Measurements from ENCODE around the gene LRR1. TPM values are rescaled to one million over a fixed set of nuclear protein-coding genes. Genes with fewer than 3 reads are reported as not detected.
"Not testable (repeated sequence)": the region's sequence is repeated elsewhere in the genome, so short reads cannot be mapped to it uniquely, and the experiment has no call there.

The LRR1 gene
- total RNA-seq, 1 experiment from 2014 or later = 53.2 TPM

DNA sequence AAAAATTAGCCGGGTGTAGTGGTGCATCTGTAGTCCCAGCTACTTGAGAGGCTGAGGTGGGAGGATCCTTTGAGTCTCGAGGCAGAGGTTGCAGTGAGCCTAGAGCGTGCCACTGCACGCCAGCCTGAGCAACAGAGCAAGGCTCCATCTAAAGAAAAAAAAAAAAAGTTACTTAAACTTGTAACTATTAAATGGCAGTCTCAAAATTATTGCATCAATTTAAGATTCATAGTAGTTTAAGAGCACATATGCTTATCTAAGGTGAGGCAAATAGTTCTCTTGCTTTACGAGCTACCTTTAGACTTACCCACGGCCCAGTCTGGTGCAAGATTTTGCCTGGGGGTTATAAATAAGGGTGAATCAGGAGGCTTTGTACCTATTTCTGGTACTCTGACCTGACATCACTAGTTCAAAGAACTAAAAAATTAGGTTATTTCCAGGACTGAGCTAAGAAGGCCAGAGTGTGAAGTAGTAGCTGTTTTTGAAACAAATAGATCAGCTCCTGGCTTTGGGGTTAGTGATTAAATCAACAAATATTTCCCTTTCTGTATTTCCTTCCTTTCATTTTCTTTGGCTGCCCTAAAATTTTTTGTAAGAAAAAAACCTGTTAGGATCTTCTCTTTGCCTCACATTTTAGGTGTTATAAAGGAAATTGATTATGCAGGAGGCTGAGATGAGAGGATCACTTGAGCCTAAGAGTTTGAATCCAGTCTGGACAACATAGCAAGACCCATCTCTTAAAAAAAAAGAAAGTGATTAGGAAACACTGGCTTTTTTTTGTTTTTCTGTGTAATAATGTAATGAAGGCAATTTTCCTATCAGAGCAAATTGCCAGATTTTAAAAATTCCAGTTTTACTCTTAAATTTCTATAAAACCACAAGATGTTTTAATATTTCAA, 25.4 kb downstream of the LRR1 start:
- no peak for DNase-seq (ENCODE audit: low spot score)

DNA sequence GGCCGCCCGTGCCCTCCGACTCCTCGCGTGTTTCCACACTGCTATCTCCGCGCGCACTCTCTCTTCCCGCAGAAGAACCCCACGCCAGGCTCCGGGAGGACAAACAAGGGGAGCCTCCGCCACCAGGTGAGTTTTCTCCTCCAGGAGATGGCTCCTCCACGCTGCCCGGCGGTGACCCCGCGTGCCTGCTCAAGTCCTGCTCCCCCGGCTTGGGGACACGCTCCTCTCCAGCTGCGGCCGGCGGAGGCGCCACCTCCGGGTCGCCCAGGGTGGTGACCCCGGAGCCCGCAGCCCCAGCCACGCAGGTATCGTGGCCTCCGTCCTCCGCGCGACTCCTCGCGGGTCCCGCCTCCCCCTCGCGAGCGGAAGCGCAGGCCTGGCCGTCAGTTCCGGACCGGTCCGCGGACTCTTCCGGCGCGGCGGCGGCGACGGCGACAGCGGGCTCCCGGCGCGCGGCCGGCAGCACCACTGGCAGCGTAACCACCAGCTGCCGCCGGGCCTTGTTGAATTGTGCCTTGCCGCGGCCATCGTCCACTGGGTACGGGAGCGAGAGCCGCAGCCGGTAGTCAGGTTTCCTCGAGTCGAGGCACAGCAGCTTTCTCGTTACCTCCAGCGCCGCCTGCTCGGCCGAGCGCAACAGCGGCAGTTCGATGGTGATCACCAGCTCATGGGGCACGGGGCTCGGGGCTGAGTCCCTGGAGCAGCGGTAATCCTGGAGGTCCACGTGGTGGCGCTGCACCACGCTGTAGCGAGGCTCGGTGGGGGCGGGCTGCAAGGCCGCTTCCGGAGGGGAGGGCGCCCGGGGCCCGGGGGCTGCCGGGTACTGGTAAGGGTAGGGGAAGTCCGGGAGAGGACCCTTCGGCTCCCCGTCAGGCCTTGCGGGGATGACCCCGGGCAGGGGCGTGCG, 35.2 kb downstream of the LRR1 start:
- peak; percentile 92 for DNase-seq (ENCODE audit: low spot score)

DNA sequence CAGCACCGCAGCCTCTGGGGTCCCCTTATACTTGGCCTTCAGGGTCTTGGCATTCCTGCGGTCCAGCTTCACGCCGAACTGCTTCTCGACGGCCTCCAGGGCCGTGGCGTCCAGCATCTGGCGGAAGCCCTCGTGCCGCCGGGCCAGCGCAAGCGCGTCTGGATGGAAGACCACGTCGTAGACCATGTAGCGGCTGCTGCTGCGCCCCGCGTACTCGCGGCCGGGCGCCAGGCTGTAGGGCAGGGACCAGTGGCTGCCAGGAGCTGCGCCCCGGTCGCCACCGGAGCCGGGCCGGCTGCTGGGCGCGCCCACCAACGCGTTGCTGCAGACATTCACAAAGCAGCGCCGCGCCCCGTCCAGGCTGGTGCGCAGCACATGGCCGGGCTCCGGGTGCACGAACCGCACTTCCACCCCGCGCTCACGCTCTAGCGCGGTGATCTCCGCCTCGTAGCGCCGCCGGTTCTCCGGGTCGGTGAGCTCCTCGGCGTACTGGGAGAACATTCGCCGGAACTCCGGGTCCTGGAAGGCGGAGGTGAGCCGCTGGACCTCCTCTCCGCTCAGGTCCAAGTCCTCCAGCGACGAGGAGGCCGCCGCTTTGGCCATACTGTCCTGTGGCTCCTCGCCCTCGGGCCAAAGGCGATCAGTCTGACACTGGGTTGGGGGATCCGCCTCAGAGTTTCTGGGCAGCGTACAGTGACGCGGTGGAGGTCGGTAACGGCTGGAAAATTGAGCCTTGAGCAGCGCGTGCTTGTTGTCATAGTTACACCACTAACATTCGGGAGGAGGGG, 36.0 kb downstream of the LRR1 start, which contains the start of gene DNAAF2:
TSS of gene DNAAF2 (minus strand) at position 698 of the 788 bp plus-strand sequence. CDS start at position 603, 95 bp downstream.
- peak; percentile 53 for DNase-seq (ENCODE audit: low spot score)

DNA sequence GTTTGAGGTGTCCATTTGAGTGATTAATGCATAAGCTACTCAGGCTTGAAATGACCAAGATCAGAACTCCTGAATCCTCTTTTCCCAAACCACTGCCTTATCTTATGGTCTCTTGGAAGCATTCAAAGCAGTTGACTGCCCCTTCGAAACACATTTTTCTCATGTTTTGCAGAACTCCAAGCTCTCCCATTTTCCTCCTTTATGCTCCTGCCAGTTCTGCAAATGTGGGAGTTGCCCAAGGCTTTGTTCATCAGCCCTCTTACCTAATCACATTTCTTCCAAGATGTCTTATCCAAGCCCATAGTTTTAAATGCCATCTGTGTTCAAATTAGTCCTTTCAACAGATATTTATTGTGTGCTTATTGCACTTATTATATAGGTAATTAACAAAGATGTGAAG, 38.1 kb downstream of the LRR1 start:
- no peak for DNase-seq (ENCODE audit: low spot score)

DNA sequence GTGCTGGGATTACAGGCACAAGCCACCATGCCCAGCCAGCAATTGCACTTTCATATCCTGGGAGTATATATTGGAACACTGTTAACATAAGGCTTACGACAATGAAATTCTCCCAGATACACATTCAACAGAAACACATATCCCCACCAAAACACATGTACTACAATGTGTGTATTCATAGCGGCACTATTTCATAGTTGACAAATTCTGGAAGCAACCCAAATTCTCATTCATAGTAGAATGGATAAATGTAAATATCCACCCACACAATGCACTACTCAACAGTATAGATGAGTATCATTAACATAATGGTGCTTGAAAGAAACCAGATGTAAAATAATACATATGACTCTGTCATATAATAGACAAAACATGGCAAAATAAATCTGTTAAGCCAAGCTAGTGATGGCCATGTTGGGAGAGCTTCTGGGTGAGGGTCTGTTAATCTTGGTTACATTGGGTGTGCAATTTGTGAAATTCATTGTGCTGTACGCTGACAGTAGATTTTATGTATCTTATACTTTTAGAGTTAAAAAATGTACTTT, 38.9 kb downstream of the LRR1 start:
- DNase-seq (ENCODE audit: low spot score) = no peak

DNA sequence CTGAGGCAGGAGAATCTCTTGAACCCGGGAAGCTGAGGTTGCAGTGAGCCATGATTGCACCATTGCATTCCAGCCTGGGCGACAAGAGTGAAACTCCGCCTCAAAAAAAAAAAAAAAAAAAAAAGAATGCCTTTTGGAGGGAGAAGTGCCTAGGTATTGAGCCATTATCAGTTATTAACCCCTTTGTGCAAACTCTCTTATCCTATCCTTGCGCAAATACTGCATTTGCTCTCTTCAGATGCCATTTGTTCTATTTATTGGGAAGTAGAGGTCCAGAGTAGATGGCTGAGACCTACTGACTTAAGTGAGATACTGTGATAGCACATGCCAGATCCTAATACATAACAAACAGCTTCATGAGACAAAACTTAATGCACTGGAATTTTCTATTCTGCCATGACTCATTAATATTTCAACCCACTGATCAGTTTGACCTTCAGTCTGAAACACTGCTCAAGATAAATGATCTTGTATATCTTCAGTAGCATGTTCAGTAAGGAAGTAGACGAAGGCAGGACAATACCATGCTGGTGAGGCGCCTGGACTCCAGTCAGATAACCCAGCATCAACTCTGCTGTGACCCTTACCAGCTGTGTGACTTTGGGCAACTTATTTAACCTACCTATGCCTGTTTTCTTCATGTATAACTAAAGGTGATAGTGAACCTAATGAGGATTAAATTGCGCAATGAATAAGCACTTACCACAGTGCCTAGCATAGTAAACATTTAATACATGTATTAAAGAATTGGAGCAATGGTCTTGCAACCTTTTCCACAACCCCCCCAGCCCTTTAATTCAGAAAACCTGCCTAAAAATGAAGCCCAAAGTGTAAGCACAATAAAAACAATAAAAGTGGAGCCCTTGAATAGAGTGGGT, 42.0 kb downstream of the LRR1 start:
- DNase-seq (ENCODE audit: low spot score) = no peak

DNA sequence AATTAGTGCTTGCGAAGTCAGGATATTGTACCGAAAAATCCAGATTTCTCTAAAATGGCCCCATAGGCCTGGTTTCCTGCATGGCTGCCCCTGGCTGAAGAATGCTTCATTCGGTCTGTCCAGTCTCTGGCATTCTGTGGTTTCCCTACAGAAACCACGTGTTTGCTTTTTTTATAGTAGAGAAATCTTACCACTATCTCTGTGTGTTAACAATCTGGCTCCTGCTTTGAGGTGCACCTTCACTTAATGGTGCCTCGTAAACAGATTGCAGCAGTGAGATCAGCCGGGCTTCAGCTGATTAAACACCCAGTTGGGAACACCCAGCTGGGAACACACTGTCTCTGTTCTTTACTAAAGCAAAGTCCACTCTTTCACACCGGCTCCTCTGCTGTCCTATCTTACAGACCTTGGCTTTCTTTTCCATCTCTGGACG, 43.0 kb downstream of the LRR1 start:
- peak; percentile 33 for DNase-seq (ENCODE audit: low spot score)

DNA sequence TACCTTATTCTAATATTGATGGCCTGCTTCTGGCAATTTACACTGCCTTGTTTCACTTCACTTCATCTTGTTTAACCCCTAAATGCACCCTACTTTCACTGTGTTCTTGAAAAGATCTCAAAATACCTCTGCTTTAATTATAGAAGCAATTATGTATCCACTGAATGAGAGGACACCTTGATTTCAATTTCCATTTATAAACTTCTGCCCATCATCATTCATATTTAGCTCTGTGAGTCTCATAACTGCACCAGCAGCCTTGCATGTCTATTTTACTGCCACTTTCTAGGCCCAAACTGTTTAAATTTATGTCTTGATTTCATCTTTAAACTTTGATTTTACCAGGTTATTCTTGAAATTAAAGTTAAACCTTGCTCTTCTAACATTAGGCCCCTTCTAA, 43.4 kb downstream of the LRR1 start:
- no peak for DNase-seq (ENCODE audit: low spot score)

DNA sequence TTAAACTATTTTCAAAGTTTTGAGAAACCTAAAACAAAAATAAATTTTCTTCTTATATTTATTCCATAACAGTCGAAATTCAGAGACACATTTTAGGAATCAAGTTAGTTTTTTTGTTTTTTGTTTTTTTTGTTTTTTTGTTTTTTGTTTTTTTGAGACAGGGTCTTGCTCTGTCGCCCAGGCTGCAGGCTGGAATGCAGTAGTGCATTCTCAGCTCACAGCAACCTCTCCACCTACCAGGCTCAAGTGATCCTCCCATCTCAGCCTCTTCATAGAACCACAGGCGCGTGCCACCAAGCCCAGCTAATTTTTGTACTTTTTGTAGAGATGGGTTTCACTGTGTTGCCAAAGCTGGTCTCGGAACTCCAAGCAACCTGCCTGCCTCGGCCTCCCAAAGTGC, 54.8 kb downstream of the LRR1 start:
- no peak for DNase-seq (ENCODE audit: low spot score)

DNA sequence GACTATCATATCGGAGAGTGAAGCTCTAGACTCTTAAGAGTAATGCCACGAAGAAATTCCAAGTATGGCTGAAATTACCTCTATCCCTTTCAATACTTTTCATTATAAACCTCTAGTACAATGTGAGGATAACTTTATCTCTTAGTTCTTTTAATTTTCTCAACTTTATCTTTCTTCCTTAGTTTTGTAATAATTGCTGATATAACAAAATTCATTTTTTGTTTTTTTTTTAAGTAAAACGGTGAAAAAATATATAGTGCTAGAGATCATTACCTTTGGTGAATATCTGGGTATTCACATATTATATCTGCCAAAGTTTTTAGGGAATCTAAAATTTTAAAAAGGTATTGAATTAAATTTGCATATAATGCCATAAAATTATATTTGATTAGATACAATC, 55.8 kb downstream of the LRR1 start:
- no peak for DNase-seq (ENCODE audit: low spot score)

DNA sequence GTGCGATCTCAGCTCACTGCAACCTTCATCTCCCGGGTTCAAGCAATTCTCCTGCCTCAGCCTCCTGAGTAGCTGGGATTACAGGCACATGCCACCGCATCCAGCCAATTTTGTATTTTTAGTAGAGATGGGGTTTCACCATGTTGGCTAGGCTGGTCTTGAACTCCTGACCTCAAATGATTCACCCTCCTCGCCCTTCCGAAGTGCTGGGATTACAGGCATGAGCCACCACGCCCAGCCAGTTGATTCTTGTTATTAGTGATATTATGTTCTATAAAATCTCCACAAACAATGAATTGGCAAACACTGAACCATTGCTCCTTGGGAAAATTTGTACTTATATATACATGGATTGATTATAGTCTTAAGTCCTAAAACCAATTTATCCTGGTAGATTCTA, 58.8 kb downstream of the LRR1 start:
- DNase-seq (ENCODE audit: low spot score) = not testable (repeated sequence)

DNA sequence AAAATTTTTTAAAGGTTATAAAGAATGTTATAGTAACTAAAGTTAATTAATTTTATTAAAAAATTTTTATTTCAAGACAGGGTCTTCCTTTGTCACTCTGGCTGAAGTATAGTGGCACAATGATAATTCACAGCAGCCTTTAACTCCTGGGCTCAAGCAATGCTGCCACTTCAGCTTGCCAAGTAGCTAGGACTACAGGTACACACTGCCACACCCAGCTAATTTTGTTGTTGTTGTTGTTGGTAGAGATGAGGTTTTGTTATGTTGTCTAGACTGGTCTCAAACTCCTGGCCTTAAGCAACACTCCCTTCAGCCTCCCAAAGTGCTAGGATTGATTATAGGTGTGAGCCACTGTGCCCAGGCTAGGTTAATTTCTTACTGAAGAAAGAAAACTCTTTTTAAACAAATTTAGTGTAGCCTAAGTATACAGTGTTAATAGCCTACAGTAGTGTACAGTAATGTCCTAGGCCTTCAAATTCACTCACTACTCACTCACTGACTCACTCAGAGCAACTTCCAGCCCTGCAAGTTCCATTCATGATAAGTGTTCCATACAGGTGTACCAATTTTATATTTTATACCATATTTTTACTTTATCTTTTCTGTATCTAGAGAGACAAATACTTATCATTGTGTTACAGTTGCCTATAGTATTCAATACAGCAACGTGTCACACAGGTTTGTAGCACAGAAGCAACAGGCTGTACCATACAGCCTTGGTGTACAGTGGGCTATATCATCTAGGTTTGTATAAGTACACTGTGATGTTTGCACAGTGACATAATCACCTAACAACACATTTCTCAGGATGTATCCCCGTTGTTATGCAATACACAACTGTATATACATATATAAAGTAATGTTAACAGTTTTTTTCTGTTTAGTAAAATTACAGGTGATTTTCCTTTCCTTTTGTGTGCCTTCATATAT, 61.1 kb downstream of the LRR1 start:
- DNase-seq (ENCODE audit: low spot score) = no peak

Other genes with a start within 250 kb of the LRR1 start
- 6,941 and 8,566 TPM in 2 replicates for gene RPS29, start 12.6 kb upstream of the LRR1 start, total RNA-seq (2014; rRNA removed; shearing (Covaris generic))
- 316 and 358 TPM in 2 replicates for gene RPL36AL, start 21.7 kb downstream of the LRR1 start, total RNA-seq (2014; rRNA removed; shearing (Covaris generic))
- gene MGAT2, start 21.9 kb downstream of the LRR1 start, total RNA-seq (2014; rRNA removed; shearing (Covaris generic)) = 63.2 and 67.8 TPM in 2 replicates
- 13.3 and 15.1 TPM in 2 replicates for gene DNAAF2, start 36.3 kb downstream of the LRR1 start, total RNA-seq (2014; rRNA removed; shearing (Covaris generic))
- gene POLE2, start 89.3 kb downstream of the LRR1 start, total RNA-seq (2014; rRNA removed; shearing (Covaris generic)) = 32.5 and 52.2 TPM in 2 replicates
- 0.46 and 1.4 TPM in 2 replicates for gene KLHDC1, start 94.2 kb downstream of the LRR1 start, total RNA-seq (2014; rRNA removed; shearing (Covaris generic))
- gene KLHDC2, start 169.2 kb downstream of the LRR1 start, total RNA-seq (2014; rRNA removed; shearing (Covaris generic)) = 41.2 and 42.4 TPM in 2 replicates

Data from H4 (cell line).